Bronchial epithelial cell (primary cell): ENCODE data around the gene SCUBE1. TPM values are rescaled to one million over a fixed set of nuclear protein-coding genes. Genes with fewer than 3 reads are reported as not detected.
A peak's percentile ranks its signal among the peaks of the same experiment; 100 is the strongest.

ENCODE experiments used
- DNase-seq: peaks from one replicate; pipeline ENCODE4 v3.0.0-alpha.2; 2010; ENCODE audit warnings: low read depth
- FAIRE-seq: peaks from 2 replicates; lab custom pipeline; 2011; peaks lifted over from hg19 to GRCh38; lab: Jason Lieb, UNC
- H3K27me3 ChIP-seq: 2 replicates; pipeline ENCODE4 v1.5.1; 2011; ENCODE audit warnings: low read length; ENCODE audit not compliant: control insufficient read depth, insufficient read depth
- H3K36me3 ChIP-seq: 2 replicates; pipeline ENCODE4 v1.5.1; 2011; ENCODE audit warnings: low read length; ENCODE audit not compliant: control insufficient read depth, insufficient read depth
- H3K4me3 ChIP-seq: 2 replicates; pipeline ENCODE4 v1.5.1; 2011; ENCODE audit warnings: mild to moderate bottlenecking, low read depth, low read length, control low read depth
- CTCF ChIP-seq: IDR thresholded peaks from 2 replicates; pipeline ENCODE4 v1.5.1; 2011; ENCODE audit warnings: mild to moderate bottlenecking, moderate library complexity, low read length, control low read depth, inconsistent platforms; ENCODE audit not compliant: insufficient read depth, severe bottlenecking
- total RNA-seq: library from RNA; depleted of rRNA; stranded (reverse); fragments of >200 nt; gene quantifications from 2 replicates; pipeline ENCODE4 v1.2.1, GENCODE V29; 2014

Gene SCUBE1
- total RNA-seq, 1 donor from 2014 or later, result under 0.01 TPM

- TF ChIP-seq CTCF, result no peak
- Histone ChIP-seq H3K36me3 (peaks cover 45% of the 10 kb centered on the region), H3K4me3 (no peak overlapping the region), H3K27me3 (no peaks in the 10 kb centered on the region)
- no peak for FAIRE-seq
- DNase-seq, result no peak
Measured at GRCh38 chr22:43179911-43180195, 163.3 kb downstream of the SCUBE1 start.

GRCh38 chr22:43179146-43179910 is 163.8 kb downstream of the SCUBE1 start:
- no peaks in the 10 kb centered on the region for H3K27me3 ChIP-seq
- no peak for TF ChIP-seq CTCF
- FAIRE-seq, result no peak

GRCh38 chr22:43177479-43177878 is 165.7 kb downstream of the SCUBE1 start:
- no peak for TF ChIP-seq CTCF
- Histone ChIP-seq H3K4me3 (no peak overlapping the region), H3K27me3 (no peaks in the 10 kb centered on the region), H3K36me3 (peaks cover 59% of the 10 kb centered on the region)
- DNase-seq, result no peak
- no peak for FAIRE-seq

More at GRCh38 chr22:43179146-43179910, 163.8 kb downstream of the SCUBE1 start:
- no peak overlapping the region for H3K4me3 ChIP-seq
- DNase-seq, result no peak
- H3K36me3 ChIP-seq, result peaks cover 50% of the 10 kb centered on the region

GRCh38 chr22:43176090-43176489 is 167.1 kb downstream of the SCUBE1 start:
- H3K27me3 ChIP-seq, result no peaks in the 10 kb centered on the region
- FAIRE-seq (no peak), DNase-seq (no peak)
- peaks cover 60% of the 10 kb centered on the region for H3K36me3 ChIP-seq
- no peak overlapping the region for H3K4me3 ChIP-seq
- no peak for TF ChIP-seq CTCF

- H3K36me3 ChIP-seq, result peaks cover 59% of the 10 kb centered on the region
- FAIRE-seq (no peak), DNase-seq (no peak)
Measured at GRCh38 chr22:43174941-43175531, 168.1 kb downstream of the SCUBE1 start.

More at GRCh38 chr22:43174941-43175531, 168.1 kb downstream of the SCUBE1 start:
- TF ChIP-seq CTCF, result peak; percentile 26
- Histone ChIP-seq H3K4me3 (no peak overlapping the region), H3K27me3 (no peaks in the 10 kb centered on the region)
